HepG2 (cell line): ENCODE data around the gene DDX24. TPM values are rescaled to one million over a fixed set of nuclear protein-coding genes. Genes with fewer than 3 reads are reported as not detected.

Source experiments
- ATAC-seq: fragments of 200-7000 bp; cut with Tn5 transposase; 3 replicates; pipeline ENCODE4 v1.9.1; 2020; ENCODE audit warnings: mild to moderate bottlenecking, moderate library complexity
- BruUV-seq: library from RNA; stranded (reverse); fragments of 400-500 nt; replicated peaks from 2 replicates; lab custom pipeline; 2021; lab: Mats Ljungman, UMichigan
- CTCF ChIA-PET: fragments of 300-600 bp; formaldehyde crosslinking; extraction: SDS; loops from one replicate; lab custom pipeline; 2021; ENCODE audit warnings: low total read pairs, inconsistent platforms, low intra/inter-chr PET ratio; lab: Yijun Ruan, JAX
- POLR2A ChIA-PET: fragments of 350-600 bp; sonication (Branson Sonifier 250); formaldehyde crosslinking; loops from one replicate; lab custom pipeline; 2020; ENCODE audit warnings: antibody characterized with exemption, inconsistent platforms; lab: Yijun Ruan, JAX
- DNase-seq: peaks from one replicate; pipeline ENCODE4 v3.0.0-alpha.2; 2015; ENCODE audit warnings: low spot score
- FAIRE-seq: peaks from 3 replicates; lab custom pipeline; 2011; peaks lifted over from hg19 to GRCh38; lab: Jason Lieb, UNC
- H2AFZ ChIP-seq: one replicate; pipeline ENCODE4 v1.6.1; 2011; ENCODE audit warnings: low read length, inconsistent platforms
- H3K27ac ChIP-seq: fragments of 300-600 bp; 3 replicates; pipeline ENCODE4 v1.8.0; 2011; ENCODE audit warnings: mixed run types, mild to moderate bottlenecking, mixed read lengths, low read length, inconsistent platforms; ENCODE audit not compliant: insufficient read depth; ENCODE audit errors: extremely low read length
- H3K27me3 ChIP-seq, 2 experiments: fragments of 200-600 bp in 1 of 2; 2 replicates in 1 of 2; 3 replicates in 1 of 2; pipeline versions ENCODE4 v1.6.0 to v1.8.0; 2011; ENCODE audit warnings: low read length in 2 of 2, mild to moderate bottlenecking in 2 of 2, moderate library complexity in 2 of 2, inconsistent platforms in 1 of 2; ENCODE audit not compliant: insufficient read depth in 2 of 2, control insufficient read depth in 1 of 2
- H3K36me3 ChIP-seq, 2 experiments: fragments of 200-600 bp in 1 of 2; replicated peaks in 1 of 2; 2 replicates in 1 of 2; 3 replicates in 1 of 2; pipeline versions ENCODE4 v1.5.1 to v1.8.0; 2011; ENCODE audit warnings: low read length in 2 of 2, inconsistent platforms in 1 of 2; ENCODE audit not compliant: insufficient read depth in 2 of 2, control insufficient read depth in 1 of 2
- H3K4me1 ChIP-seq: 2 replicates; pipeline ENCODE4 v1.5.1; 2012; ENCODE audit warnings: low read length, inconsistent platforms; ENCODE audit not compliant: insufficient read depth
- H3K4me2 ChIP-seq: 2 replicates; pipeline ENCODE4 v1.6.0; 2011; ENCODE audit warnings: low read depth, low read length, inconsistent platforms
- H3K4me3 ChIP-seq, 3 experiments: fragments of 200-600 bp in 1 of 3; sonication (generic), shearing (Covaris generic) in 1 of 3; replicated peaks in 1 of 3; 2 replicates each; pipeline ENCODE4 v1.5.1; 2011 to 2016; ENCODE audit warnings: low read length in 3 of 3, inconsistent platforms in 2 of 3, low read depth in 2 of 3, mild to moderate bottlenecking in 2 of 3, control low read depth in 1 of 3, mixed read lengths in 1 of 3; ENCODE audit not compliant: insufficient read depth in 1 of 3
- H3K79me2 ChIP-seq: one replicate; pipeline ENCODE4 v1.6.1; 2011; ENCODE audit warnings: low read length, inconsistent platforms; ENCODE audit not compliant: insufficient read depth
- H3K9ac ChIP-seq: 2 replicates; pipeline ENCODE4 v1.6.0; 2011; ENCODE audit warnings: mild to moderate bottlenecking, low read depth, low read length, inconsistent platforms; ENCODE audit not compliant: insufficient read depth
- H3K9me3 ChIP-seq: 2 replicates; pipeline ENCODE4 v1.5.1; 2012; ENCODE audit warnings: mild to moderate bottlenecking, low read length
- H4K20me1 ChIP-seq: 2 replicates; pipeline ENCODE4 v1.6.0; 2011; ENCODE audit warnings: inconsistent platforms, mild to moderate bottlenecking, low read length, moderate library complexity; ENCODE audit not compliant: insufficient read depth
- ATF7-NPFF ChIP-seq: sonication (generic); formaldehyde crosslinking; IDR thresholded peaks from 2 replicates; pipeline ENCODE4 v1.8.1; 2023; ENCODE audit warnings: mild to moderate bottlenecking, low read depth, missing genetic modification reagents, moderate library complexity
- EED ChIP-seq: sonication (generic); formaldehyde crosslinking; IDR thresholded peaks from 2 replicates; pipeline ENCODE4 v1.5.0; 2020; ENCODE audit warnings: mild to moderate bottlenecking, missing genetic modification reagents
- HIVEP1 ChIP-seq: sonication (generic); formaldehyde crosslinking; IDR thresholded peaks from 2 replicates; pipeline ENCODE4 v1.4.0; 2020; ENCODE audit warnings: mild to moderate bottlenecking, missing genetic modification reagents
- KDM1A ChIP-seq: IDR thresholded peaks from 2 replicates; pipeline ENCODE4 v1.6.1; 2016; ENCODE audit warnings: missing compliant biosample characterization
- MBD4 ChIP-seq: IDR thresholded peaks from 2 replicates; pipeline ENCODE4 v1.6.1; 2012; ENCODE audit warnings: low read length, inconsistent platforms, borderline replicate concordance
- POLR2G ChIP-seq: fragments of 200-400 bp; formaldehyde crosslinking; IDR thresholded peaks from 2 replicates; pipeline ENCODE4 v1.6.1; 2018; ENCODE audit warnings: mild to moderate bottlenecking, low read depth, low read length, moderate library complexity
- SRSF1 ChIP-seq: fragments of 200-400 bp; formaldehyde crosslinking; optimal IDR thresholded peaks from 2 replicates; pipeline ENCODE3; 2017; ENCODE audit warnings: mild to moderate bottlenecking, low read depth, low read length, moderate library complexity
- ZBTB21 ChIP-seq: sonication (generic); formaldehyde crosslinking; IDR thresholded peaks from 2 replicates; pipeline ENCODE4 v1.4.0; 2020; ENCODE audit warnings: missing genetic modification reagents
- ZNF30 ChIP-seq: sonication (generic); formaldehyde crosslinking; IDR thresholded peaks from 2 replicates; pipeline ENCODE4 v1.5.0; 2020; ENCODE audit warnings: mild to moderate bottlenecking, missing genetic modification reagents
- ZNF724P ChIP-seq: sonication (generic); formaldehyde crosslinking; IDR thresholded peaks from 2 replicates; pipeline ENCODE4 v1.8.0; 2022; ENCODE audit warnings: missing genetic modification reagents, borderline replicate concordance
- WGBS: methylation state at CpG from one replicate; pipeline ENCODE4 v1.1.6; 2017; ENCODE audit warnings: low lambda C conversion rate; 5-methylcytosine and 5-hydroxymethylcytosine counted together
- in situ Hi-C: cut with HindIII; loops from 2 replicates; pipeline ENCODE4 v1.10.0; 2017; ENCODE audit warnings: low pct_unique_long_range_greater_than_20kb; ENCODE audit not compliant: extremely low pct_ligation_motif_present
- intact Hi-C: fragments of 100-400 bp; cut with micrococcal nuclease; formaldehyde crosslinking; loops from one replicate; pipeline ENCODE4 v1.10.0; 2022; ENCODE audit not compliant: unreplicated experiment
- polyA plus RNA-seq, 8 experiments: library from polyadenylated mRNA; depleted of rRNA in 3 of 8; stranded (reverse) in 7 of 8; unstranded in 1 of 8; fragments of >200 nt; fragmentation: Illumina TruSeq in 4 of 8; extraction: Trizol in 4 of 8; gene quantifications; 2 replicates each; pipeline versions ENCODE4 v1.2.1 to v1.2.3, GENCODE V29; 2011 to 2016; ENCODE audit warnings: low read depth in 4 of 8, missing spikeins in 1 of 8, mixed read lengths in 1 of 8; ENCODE audit not compliant: insufficient read depth in 1 of 8
- total RNA-seq, 5 experiments: library from RNA; depleted of rRNA; stranded (reverse); fragments of >200 nt; fragmentation: Illumina TruSeq; extraction: Trizol; gene quantifications; 2 replicates each; pipeline ENCODE4 v1.2.3, GENCODE V29; 2016; ENCODE audit warnings: low read depth in 1 of 5
- TF ChIP-seq, protein P1 (sequence below): sonication (generic); formaldehyde crosslinking; IDR thresholded peaks from 2 replicates; pipeline ENCODE4 v1.8.1; 2023; ENCODE audit warnings: mild to moderate bottlenecking, missing genetic modification reagents
- TF ChIP-seq, protein P2 (sequence below): sonication (generic); formaldehyde crosslinking; IDR thresholded peaks from 2 replicates; pipeline ENCODE4 v1.9.0; 2021; ENCODE audit warnings: missing genetic modification reagents, borderline replicate concordance

The DDX24 gene
- total and polyA plus RNA-seq, 2 of the 13 experiments (the other 11 are each of a cell fraction or from before 2014, with no cell fraction given): 67.3 to 149 TPM

DNA sequence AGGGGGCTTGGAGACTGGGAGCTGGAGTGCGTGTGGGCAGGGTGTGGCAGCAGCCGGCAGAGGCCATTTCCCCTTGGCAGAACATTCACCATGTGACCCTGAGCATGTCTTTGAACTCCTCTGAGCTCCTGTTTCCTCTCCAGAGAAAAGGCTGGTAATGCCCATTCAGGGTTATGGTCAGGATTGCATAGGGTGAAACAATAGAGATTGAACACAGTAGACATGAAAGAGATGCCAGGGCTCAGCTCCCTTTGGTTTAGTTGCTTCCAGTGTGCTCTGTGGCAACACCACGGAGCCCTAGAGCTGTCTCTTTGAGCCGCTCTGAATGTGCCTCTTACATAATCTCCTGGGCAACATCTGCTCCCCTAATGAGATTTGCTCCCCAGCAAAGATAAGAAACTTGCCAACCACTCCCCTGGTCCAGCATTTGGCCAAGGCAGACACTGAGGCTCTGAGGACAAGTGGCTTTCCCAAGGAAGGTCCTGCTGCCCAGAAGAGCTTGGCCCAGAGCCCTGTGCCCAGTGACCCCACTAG lies 34.1 kb upstream of the DDX24 start:
- Histone ChIP-seq H3K4me2 (no peak overlapping the region; the same call in 1 of the 2 replicates), H3K9me3 (no peaks in the 10 kb centered on the region), H3K79me2 (no peaks in the 10 kb centered on the region), H3K9ac (no peak overlapping the region), H3K27ac (no peak overlapping the region), H3K36me3 (no peaks in the 10 kb centered on the region), H3K4me1 (peaks cover 47% of the 10 kb centered on the region), H3K27me3 (peaks cover 2 to 28% of the 10 kb centered on the region in 2 experiments; a peak in 2 of 5 replicates), H3K4me3 (no peak overlapping the region), H4K20me1 (no peaks in the 10 kb centered on the region), H2AFZ (no peak overlapping the region)
- 5% methylated on average over 3 of the region's 4 CpGs for WGBS
- DNase-seq (no peak), FAIRE-seq (no peak), ATAC-seq (no peak; the same call in 2 of the 3 replicates)
- no TSS peak for BruUV-seq
- in situ Hi-C loops: no loop called here
- intact Hi-C loops: no loop called here
- CTCF ChIA-PET: no interaction called here
- POLR2A ChIA-PET: no interaction called here
- no peak for TF ChIP-seq ZNF724P
- no peak for TF ChIP-seq ATF7-NPFF
- no peak for TF ChIP-seq ZNF30
- no peak for TF ChIP-seq MBD4
- TF ChIP-seq, protein P1, sequence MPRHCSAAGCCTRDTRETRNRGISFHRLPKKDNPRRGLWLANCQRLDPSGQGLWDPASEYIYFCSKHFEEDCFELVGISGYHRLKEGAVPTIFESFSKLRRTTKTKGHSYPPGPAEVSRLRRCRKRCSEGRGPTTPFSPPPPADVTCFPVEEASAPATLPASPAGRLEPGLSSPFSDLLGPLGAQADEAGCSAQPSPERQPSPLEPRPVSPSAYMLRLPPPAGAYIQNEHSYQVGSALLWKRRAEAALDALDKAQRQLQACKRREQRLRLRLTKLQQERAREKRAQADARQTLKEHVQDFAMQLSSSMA (CRISPR knock-in tag): no peak
- TF ChIP-seq, protein P2, sequence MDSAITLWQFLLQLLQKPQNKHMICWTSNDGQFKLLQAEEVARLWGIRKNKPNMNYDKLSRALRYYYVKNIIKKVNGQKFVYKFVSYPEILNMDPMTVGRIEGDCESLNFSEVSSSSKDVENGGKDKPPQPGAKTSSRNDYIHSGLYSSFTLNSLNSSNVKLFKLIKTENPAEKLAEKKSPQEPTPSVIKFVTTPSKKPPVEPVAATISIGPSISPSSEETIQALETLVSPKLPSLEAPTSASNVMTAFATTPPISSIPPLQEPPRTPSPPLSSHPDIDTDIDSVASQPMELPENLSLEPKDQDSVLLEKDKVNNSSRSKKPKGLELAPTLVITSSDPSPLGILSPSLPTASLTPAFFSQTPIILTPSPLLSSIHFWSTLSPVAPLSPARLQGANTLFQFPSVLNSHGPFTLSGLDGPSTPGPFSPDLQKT (CRISPR knock-in tag): no peak
- TF ChIP-seq POLR2G: no peak
- TF ChIP-seq SRSF1: no peak
- no peak for TF ChIP-seq HIVEP1
- TF ChIP-seq KDM1A (CRISPR knock-in tag): no peak
- no peak for TF ChIP-seq EED (CRISPR knock-in tag)
- no peak for TF ChIP-seq ZBTB21 (CRISPR knock-in tag)
